HEK293T (cell line): ENCODE measurements around the gene GPR137C.

Experiments
- BHLHE40 ChIP-seq: fragments of 450-650 bp; IDR thresholded peaks from 2 replicates; pipeline ENCODE4 v1.6.1; 2016; ENCODE audit warnings: mild to moderate bottlenecking, moderate library complexity, borderline replicate concordance
- ELF4 ChIP-seq: fragments of 450-650 bp; IDR thresholded peaks from 2 replicates; pipeline ENCODE4 v1.6.1; 2017; ENCODE audit warnings: antibody characterized with exemption
- FOXK2 ChIP-seq: fragments of 450-650 bp; IDR thresholded peaks from 2 replicates; pipeline ENCODE4 v1.6.1; 2016; ENCODE audit warnings: mild to moderate bottlenecking
- HDGF ChIP-seq: fragments of 450-650 bp; IDR thresholded peaks from 2 replicates; pipeline ENCODE4 v1.6.1; 2017; ENCODE audit warnings: antibody characterized with exemption, borderline replicate concordance
- NFRKB ChIP-seq: fragments of 450-650 bp; IDR thresholded peaks from 2 replicates; pipeline ENCODE4 v1.6.1; 2016; ENCODE audit warnings: mild to moderate bottlenecking, moderate library complexity
- PKNOX1 ChIP-seq: fragments of 450-650 bp; IDR thresholded peaks from 2 replicates; pipeline ENCODE4 v1.6.1; 2016
- SP1 ChIP-seq: fragments of 450-650 bp; IDR thresholded peaks from 2 replicates; pipeline ENCODE4 v1.6.1; 2017
- SUZ12 ChIP-seq: fragments of 450-650 bp; IDR thresholded peaks from 2 replicates; pipeline ENCODE4 v1.6.1; 2016; ENCODE audit warnings: mild to moderate bottlenecking

- TF ChIP-seq SP1 (no peak), NFRKB (no peak), SUZ12 (no peak), BHLHE40 (no peak), HDGF (no peak), ELF4 (no peak), PKNOX1 (no peak), FOXK2 (no peak)
These were observed 21.2 kb upstream of the GPR137C start for GRCh38 chr14:52531481-52531880.
